Measurements from ENCODE around the gene PTH2R. TPM values are rescaled to one million over a fixed set of nuclear protein-coding genes. Genes with fewer than 3 reads are reported as not detected.

The PTH2R gene
- total and polyA plus RNA-seq, 9 of the 15 experiments (the other 6 are each of a cell fraction or from before 2014, with no cell fraction given), result 2.7 to 8.8 (median 4.2) TPM

- peak; percentile 13 to 88 for TF ChIP-seq E2F6 (IDR thresholded peaks at IDR 0.05; ENCODE audit: borderline replicate concordance in 1 of 2, extremely low read depth in 1 of 2, insufficient read depth in 1 of 2, insufficient read length in 1 of 2, low read depth in 1 of 2, low read length in 1 of 2, poor library complexity in 1 of 2, severe bottlenecking in 1 of 2)
- TF ChIP-seq, protein P1, sequence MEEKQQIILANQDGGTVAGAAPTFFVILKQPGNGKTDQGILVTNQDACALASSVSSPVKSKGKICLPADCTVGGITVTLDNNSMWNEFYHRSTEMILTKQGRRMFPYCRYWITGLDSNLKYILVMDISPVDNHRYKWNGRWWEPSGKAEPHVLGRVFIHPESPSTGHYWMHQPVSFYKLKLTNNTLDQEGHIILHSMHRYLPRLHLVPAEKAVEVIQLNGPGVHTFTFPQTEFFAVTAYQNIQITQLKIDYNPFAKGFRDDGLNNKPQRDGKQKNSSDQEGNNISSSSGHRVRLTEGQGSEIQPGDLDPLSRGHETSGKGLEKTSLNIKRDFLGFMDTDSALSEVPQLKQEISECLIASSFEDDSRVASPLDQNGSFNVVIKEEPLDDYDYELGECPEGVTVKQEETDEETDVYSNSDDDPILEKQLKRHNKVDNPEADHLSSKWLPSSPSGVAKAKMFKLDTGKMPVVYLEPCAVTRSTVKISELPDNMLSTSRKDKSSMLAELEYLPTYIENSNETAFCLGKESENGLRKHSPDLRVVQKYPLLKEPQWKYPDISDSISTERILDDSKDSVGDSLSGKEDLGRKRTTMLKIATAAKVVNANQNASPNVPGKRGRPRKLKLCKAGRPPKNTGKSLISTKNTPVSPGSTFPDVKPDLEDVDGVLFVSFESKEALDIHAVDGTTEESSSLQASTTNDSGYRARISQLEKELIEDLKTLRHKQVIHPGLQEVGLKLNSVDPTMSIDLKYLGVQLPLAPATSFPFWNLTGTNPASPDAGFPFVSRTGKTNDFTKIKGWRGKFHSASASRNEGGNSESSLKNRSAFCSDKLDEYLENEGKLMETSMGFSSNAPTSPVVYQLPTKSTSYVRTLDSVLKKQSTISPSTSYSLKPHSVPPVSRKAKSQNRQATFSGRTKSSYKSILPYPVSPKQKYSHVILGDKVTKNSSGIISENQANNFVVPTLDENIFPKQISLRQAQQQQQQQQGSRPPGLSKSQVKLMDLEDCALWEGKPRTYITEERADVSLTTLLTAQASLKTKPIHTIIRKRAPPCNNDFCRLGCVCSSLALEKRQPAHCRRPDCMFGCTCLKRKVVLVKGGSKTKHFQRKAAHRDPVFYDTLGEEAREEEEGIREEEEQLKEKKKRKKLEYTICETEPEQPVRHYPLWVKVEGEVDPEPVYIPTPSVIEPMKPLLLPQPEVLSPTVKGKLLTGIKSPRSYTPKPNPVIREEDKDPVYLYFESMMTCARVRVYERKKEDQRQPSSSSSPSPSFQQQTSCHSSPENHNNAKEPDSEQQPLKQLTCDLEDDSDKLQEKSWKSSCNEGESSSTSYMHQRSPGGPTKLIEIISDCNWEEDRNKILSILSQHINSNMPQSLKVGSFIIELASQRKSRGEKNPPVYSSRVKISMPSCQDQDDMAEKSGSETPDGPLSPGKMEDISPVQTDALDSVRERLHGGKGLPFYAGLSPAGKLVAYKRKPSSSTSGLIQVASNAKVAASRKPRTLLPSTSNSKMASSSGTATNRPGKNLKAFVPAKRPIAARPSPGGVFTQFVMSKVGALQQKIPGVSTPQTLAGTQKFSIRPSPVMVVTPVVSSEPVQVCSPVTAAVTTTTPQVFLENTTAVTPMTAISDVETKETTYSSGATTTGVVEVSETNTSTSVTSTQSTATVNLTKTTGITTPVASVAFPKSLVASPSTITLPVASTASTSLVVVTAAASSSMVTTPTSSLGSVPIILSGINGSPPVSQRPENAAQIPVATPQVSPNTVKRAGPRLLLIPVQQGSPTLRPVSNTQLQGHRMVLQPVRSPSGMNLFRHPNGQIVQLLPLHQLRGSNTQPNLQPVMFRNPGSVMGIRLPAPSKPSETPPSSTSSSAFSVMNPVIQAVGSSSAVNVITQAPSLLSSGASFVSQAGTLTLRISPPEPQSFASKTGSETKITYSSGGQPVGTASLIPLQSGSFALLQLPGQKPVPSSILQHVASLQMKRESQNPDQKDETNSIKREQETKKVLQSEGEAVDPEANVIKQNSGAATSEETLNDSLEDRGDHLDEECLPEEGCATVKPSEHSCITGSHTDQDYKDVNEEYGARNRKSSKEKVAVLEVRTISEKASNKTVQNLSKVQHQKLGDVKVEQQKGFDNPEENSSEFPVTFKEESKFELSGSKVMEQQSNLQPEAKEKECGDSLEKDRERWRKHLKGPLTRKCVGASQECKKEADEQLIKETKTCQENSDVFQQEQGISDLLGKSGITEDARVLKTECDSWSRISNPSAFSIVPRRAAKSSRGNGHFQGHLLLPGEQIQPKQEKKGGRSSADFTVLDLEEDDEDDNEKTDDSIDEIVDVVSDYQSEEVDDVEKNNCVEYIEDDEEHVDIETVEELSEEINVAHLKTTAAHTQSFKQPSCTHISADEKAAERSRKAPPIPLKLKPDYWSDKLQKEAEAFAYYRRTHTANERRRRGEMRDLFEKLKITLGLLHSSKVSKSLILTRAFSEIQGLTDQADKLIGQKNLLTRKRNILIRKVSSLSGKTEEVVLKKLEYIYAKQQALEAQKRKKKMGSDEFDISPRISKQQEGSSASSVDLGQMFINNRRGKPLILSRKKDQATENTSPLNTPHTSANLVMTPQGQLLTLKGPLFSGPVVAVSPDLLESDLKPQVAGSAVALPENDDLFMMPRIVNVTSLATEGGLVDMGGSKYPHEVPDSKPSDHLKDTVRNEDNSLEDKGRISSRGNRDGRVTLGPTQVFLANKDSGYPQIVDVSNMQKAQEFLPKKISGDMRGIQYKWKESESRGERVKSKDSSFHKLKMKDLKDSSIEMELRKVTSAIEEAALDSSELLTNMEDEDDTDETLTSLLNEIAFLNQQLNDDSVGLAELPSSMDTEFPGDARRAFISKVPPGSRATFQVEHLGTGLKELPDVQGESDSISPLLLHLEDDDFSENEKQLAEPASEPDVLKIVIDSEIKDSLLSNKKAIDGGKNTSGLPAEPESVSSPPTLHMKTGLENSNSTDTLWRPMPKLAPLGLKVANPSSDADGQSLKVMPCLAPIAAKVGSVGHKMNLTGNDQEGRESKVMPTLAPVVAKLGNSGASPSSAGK (IDR thresholded peaks at IDR 0.05), result peak; percentile 39; the same call in 1 of the 2 replicates
- peak; percentile 61 for TF ChIP-seq L3MBTL2 (IDR thresholded peaks at IDR 0.05)
These were observed at the start of gene PTH2R (continued) for GRCh38 chr2:208406474-208407451.
